ENCODE data around the gene DSCAML1. TPM values are rescaled to one million over a fixed set of nuclear protein-coding genes. Genes with fewer than 3 reads are reported as not detected.

Gene DSCAML1
- total and polyA plus RNA-seq, 8 donors, result 0.08 to 2.9 (median 0.45) TPM

GRCh38 chr11:117626576-117626975, 170.4 kb downstream of the DSCAML1 start:
- whole genome bisulfite sequencing, 5 donors, result 84 to 92% (median 91%) methylated on average over 9 of the region's 9 CpGs
- no peaks in the 10 kb centered on the region for H3K4me1 ChIP-seq
- H3K4me3 ChIP-seq, result no peak overlapping the region
- H3K27ac ChIP-seq, result no peak overlapping the region
- DNase-seq, result no peak
- H3K9me3 ChIP-seq, result peaks cover 0 to 10% (median 7%) of the 10 kb centered on the region in 4 donors
- no peaks in the 10 kb centered on the region for H3K36me3 ChIP-seq
- intact Hi-C loops (cut with DNase I; ENCODE audit: low total_unique reads), result no loop called here
- H3K27me3 ChIP-seq, result peaks cover 0 to 10% (median 0%) of the 10 kb centered on the region in 3 donors
- no peak for TF ChIP-seq EP300 (IDR thresholded peaks at IDR 0.05)
- no peak for TF ChIP-seq CTCF (IDR thresholded peaks at IDR 0.05)
- TF ChIP-seq POLR2AphosphoS5 (IDR thresholded peaks at IDR 0.05), result no peak
- TF ChIP-seq POLR2A (IDR thresholded peaks at IDR 0.05), result no peak

GRCh38 chr11:117625237-117625636, 171.8 kb downstream of the DSCAML1 start:
- Histone ChIP-seq H3K36me3 (no peaks in the 10 kb centered on the region), H3K4me1 (no peaks in the 10 kb centered on the region), H3K27me3 (peaks cover 0 to 10% (median 0%) of the 10 kb centered on the region in 3 donors), H3K27ac (no peak overlapping the region), H3K9me3 (peaks cover 0 to 18% (median 9%) of the 10 kb centered on the region in 4 donors), H3K4me3 (no peak overlapping the region)
- intact Hi-C loops (cut with DNase I; ENCODE audit: low total_unique reads), result no loop called here
- 40 to 62% (median 47%) methylated on average over 3 to 4 of the region's 4 CpGs for WGBS, 5 donors
- DNase-seq, result peak in 1 of 2 donors; percentile 22
- no peak for TF ChIP-seq EP300 (IDR thresholded peaks at IDR 0.05)

- H3K4me3 ChIP-seq, result no peak overlapping the region
- H3K4me1 ChIP-seq, result no peaks in the 10 kb centered on the region
- no peak overlapping the region for H3K27ac ChIP-seq
- H3K27me3 ChIP-seq, result peaks cover 0 to 10% (median 0%) of the 10 kb centered on the region in 3 donors
- H3K9me3 ChIP-seq, result peaks cover 0 to 18% (median 9%) of the 10 kb centered on the region in 4 donors
- no peaks in the 10 kb centered on the region for H3K36me3 ChIP-seq
- intact Hi-C loops (cut with DNase I; ENCODE audit: low total_unique reads), result no loop called here
- 62 to 72% (median 68%) methylated on average over 2 of the region's 2 CpGs for WGBS, 5 donors
- peak in 1 of 2 donors; percentile 38 for DNase-seq
- TF ChIP-seq POLR2A (IDR thresholded peaks at IDR 0.05) (no peak), EP300 (IDR thresholded peaks at IDR 0.05) (no peak), CTCF (IDR thresholded peaks at IDR 0.05) (no peak), POLR2AphosphoS5 (IDR thresholded peaks at IDR 0.05) (no peak)
Observed at GRCh38 chr11:117623831-117624271, 173.2 kb downstream of the DSCAML1 start.

GRCh38 chr11:117621226-117621625, 175.8 kb downstream of the DSCAML1 start:
- Histone ChIP-seq H3K36me3 (no peaks in the 10 kb centered on the region), H3K9me3 (peaks cover 0 to 18% (median 9%) of the 10 kb centered on the region in 4 donors), H3K27ac (no peak overlapping the region), H3K27me3 (peaks cover 0 to 18% (median 0%) of the 10 kb centered on the region in 3 donors), H3K4me1 (no peaks in the 10 kb centered on the region), H3K4me3 (no peak overlapping the region)
- intact Hi-C loops (cut with DNase I; ENCODE audit: low total_unique reads), result no loop called here
- no peak for DNase-seq
- TF ChIP-seq POLR2A (IDR thresholded peaks at IDR 0.05) (no peak), EP300 (IDR thresholded peaks at IDR 0.05) (no peak), POLR2AphosphoS5 (IDR thresholded peaks at IDR 0.05) (no peak), CTCF (IDR thresholded peaks at IDR 0.05) (no peak)

- TF ChIP-seq EP300 (IDR thresholded peaks at IDR 0.05), result no peak
- no peak for TF ChIP-seq CTCF (IDR thresholded peaks at IDR 0.05)
- no peak for TF ChIP-seq POLR2A (IDR thresholded peaks at IDR 0.05)
- TF ChIP-seq POLR2AphosphoS5 (IDR thresholded peaks at IDR 0.05), result no peak
- Histone ChIP-seq H3K9me3 (peaks cover 0 to 18% (median 9%) of the 10 kb centered on the region in 4 donors), H3K27ac (no peak overlapping the region), H3K4me1 (no peaks in the 10 kb centered on the region), H3K36me3 (no peaks in the 10 kb centered on the region), H3K4me3 (no peak overlapping the region), H3K27me3 (peaks cover 0 to 16% (median 0%) of the 10 kb centered on the region in 3 donors)
- 77 to 92% (median 88%) methylated on average over 1 of the region's 1 CpG for WGBS, 5 donors
- intact Hi-C loops (cut with DNase I; ENCODE audit: low total_unique reads), result no loop called here
- DNase-seq, result no peak
Observed at GRCh38 chr11:117620659-117621058, 176.4 kb downstream of the DSCAML1 start.
